Stimulated activated CD8-positive, alpha-beta memory T cell treated with anti-CD3 and anti-CD28 coated beads, Interleukin-2, amount 100 ng/mL, for 48 hours (primary cell): ENCODE data around the gene FITM1.

Source experiments
- DNase-seq, 2 donors: peaks; one replicate each; pipeline ENCODE4 v3.0.0-alpha.2; 2020; ENCODE audit warnings: low read depth in 2 of 2

FITM1 gene

GRCh38 chr14:24160850-24161804 is 30.7 kb downstream of the FITM1 start, which contains the start of gene IRF9:
Gene IRF9, plus strand, starts transcription at chr14:24161265. Its CDS starts 880 bp downstream, at chr14:24162145.
- peak; percentile 91 to 98 for DNase-seq

- DNase-seq = no peak
Observed at GRCh38 chr14:24162093-24162492, 31.6 kb downstream of the FITM1 start.

- no peak for DNase-seq
Observed at GRCh38 chr14:24164518-24164991, 34.1 kb downstream of the FITM1 start.

- DNase-seq = no peak
Observed at GRCh38 chr14:24165785-24166184, 35.3 kb downstream of the FITM1 start.

- no peak for DNase-seq
Observed at GRCh38 chr14:24167469-24168114, 37.1 kb downstream of the FITM1 start.

- DNase-seq = peak; percentile 51 to 71
Observed at GRCh38 chr14:24171422-24172260, 41.2 kb downstream of the FITM1 start, which contains the start of gene REC8. Gene REC8, plus strand, starts transcription at chr14:24172080. Its CDS starts 473 bp downstream, at chr14:24172553.

GRCh38 chr14:24172261-24172860 is 41.9 kb downstream of the FITM1 start:
- DNase-seq = no peak

GRCh38 chr14:24172871-24173281 is 42.4 kb downstream of the FITM1 start:
- DNase-seq = no peak

- DNase-seq = no peak
Observed at GRCh38 chr14:24176599-24176998, 46.1 kb downstream of the FITM1 start.

- DNase-seq = no peak
Observed at GRCh38 chr14:24177041-24177825, 46.8 kb downstream of the FITM1 start.

GRCh38 chr14:24177891-24178290 is 47.4 kb downstream of the FITM1 start:
- no peak for DNase-seq

- no peak for DNase-seq
Observed at GRCh38 chr14:24178399-24179178, 48.1 kb downstream of the FITM1 start.

GRCh38 chr14:24179294-24179960 is 49.0 kb downstream of the FITM1 start:
- DNase-seq = no peak

- no peak for DNase-seq
Observed at GRCh38 chr14:24179961-24180796, 49.7 kb downstream of the FITM1 start.

GRCh38 chr14:24181371-24182077 is 51.1 kb downstream of the FITM1 start:
- DNase-seq = no peak
